Skeletal muscle satellite cell (primary cell): ENCODE measurements around the gene TMEM201.

Experiments
- H3K27me3 ChIP-seq: 2 replicates; pipeline ENCODE4 v1.7.0; 2013; ENCODE audit warnings: low read length; ENCODE audit not compliant: control insufficient read depth, insufficient read depth
- H3K36me3 ChIP-seq: 2 replicates; pipeline ENCODE4 v1.7.0; 2013; ENCODE audit warnings: mild to moderate bottlenecking, control low read depth, low read length; ENCODE audit not compliant: insufficient read depth
- H3K4me1 ChIP-seq: 2 replicates; pipeline ENCODE4 v1.7.0; 2013; ENCODE audit warnings: low read length; ENCODE audit not compliant: control insufficient read depth, insufficient read depth
- H3K4me2 ChIP-seq: 2 replicates; pipeline ENCODE4 v1.7.0; 2013; ENCODE audit warnings: mild to moderate bottlenecking, low read length
- H3K4me3 ChIP-seq: 2 replicates; pipeline ENCODE4 v1.7.0; 2013; ENCODE audit warnings: low read length
- H3K9ac ChIP-seq: 2 replicates; pipeline ENCODE4 v1.7.0; 2013; ENCODE audit warnings: mild to moderate bottlenecking, low read depth, low read length, moderate library complexity
- H3K9me3 ChIP-seq: replicated peaks from 2 replicates; pipeline ENCODE4 v1.7.0; 2013; ENCODE audit warnings: mild to moderate bottlenecking, control low read depth, low read length

Gene TMEM201

DNA sequence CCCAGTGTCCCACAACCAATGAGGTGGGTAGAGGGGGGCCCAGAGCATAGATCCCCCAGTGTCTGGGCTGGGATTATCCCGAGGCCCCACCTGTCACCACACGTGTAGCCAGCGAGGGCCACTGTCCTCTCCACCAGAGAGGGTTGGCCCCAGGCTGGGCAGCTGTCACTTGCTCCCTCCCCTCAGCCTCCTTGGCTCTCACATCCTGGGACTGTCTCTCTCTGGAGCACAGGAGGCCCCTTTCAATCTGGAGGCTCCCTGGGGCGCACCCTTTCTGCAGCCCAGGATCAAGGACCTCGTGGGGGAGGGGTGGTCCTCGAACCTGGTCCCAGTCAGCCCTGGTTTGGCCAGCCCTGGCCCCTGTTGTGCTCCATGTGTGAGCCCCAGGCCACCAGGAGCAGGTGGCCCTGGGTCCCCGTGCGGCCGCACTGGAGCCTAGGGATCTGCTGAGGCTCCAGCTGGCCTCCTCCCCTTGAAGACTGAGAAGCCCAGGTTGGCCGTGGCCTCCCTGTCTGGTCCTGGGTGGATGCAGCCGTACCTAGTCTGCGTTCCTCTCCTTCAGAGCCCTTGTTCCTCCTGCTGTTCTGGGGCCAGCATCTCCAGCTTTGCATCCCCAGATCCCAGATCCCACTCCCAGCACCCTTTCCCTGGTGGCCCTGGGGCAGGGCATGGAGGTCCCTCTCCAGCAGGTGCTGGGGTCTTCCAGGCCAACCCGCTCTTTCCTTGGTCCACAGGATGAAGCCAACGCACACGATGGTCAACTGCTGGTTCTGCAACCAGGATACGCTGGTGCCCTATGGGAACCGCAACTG is 6.7 kb downstream of the TMEM201 start:
- H3K4me1 ChIP-seq: peaks cover 34% of the 10 kb centered on the region

DNA sequence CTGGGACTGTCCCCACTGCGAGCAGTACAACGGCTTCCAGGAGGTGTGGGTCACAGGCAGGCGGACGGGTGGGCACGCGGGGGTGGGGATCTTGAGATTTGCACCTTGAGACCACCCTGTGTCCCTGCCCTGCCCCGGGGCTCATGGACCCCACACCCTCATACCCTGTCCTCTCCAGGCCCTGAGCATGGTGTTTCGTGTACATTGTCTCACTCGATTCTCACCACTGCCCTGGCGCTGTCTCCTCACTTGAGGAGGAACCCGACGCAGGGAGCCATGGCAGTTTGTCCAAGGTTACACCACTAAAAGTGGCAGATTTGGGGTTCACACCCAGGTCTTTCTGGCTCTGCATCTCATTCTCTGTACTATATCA is 7.2 kb downstream of the TMEM201 start:
- H3K27me3 ChIP-seq: no peaks in the 10 kb centered on the region
- H3K4me3 ChIP-seq: no peak overlapping the region
- peaks cover 8% of the 10 kb centered on the region for H3K36me3 ChIP-seq
- H3K9ac ChIP-seq: no peak overlapping the region
- no peak overlapping the region for H3K4me2 ChIP-seq
- peaks cover 28% of the 10 kb centered on the region for H3K4me1 ChIP-seq
- no peaks in the 10 kb centered on the region for H3K9me3 ChIP-seq

More for the DNA sequence above, 6.7 kb downstream of the TMEM201 start:
- Histone ChIP-seq H3K4me2 (no peak overlapping the region), H3K9me3 (no peaks in the 10 kb centered on the region), H3K4me3 (no peak overlapping the region), H3K36me3 (peaks cover 8% of the 10 kb centered on the region), H3K27me3 (no peaks in the 10 kb centered on the region), H3K9ac (no peak overlapping the region)

DNA sequence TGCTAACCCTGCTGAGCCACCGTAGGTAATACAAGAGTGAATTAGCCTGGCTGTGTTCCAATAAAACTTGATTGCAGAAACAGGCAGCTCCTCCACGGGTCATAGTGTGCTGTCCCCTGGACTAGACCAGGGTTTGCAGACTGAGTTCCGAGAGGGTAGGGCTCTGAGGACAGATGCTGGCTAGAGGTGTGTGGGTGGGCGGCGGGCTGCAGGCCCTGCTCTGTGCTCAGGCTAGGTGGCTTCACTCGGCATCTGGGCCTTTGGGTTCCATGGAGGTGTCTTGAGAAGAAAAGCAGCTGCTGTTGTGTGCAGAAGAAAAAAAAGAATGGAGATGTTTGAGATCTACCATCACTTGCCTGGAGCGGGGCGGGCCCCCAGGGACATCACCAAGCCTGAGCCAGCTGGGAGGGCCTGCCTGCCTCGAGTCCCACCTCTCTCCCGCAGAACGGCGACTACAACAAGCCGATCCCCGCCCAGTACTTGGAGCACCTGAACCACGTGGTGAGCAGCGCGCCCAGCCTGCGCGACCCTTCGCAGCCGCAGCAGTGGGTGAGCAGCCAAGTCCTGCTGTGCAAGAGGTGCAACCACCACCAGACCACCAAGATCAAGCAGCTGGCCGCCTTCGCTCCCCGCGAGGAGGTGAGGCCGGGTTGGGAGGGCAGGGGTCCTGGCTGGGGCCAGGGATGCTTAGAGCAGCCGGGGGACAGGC is 7.9 kb downstream of the TMEM201 start:
- Histone ChIP-seq H3K4me2 (no peak overlapping the region), H3K9ac (no peak overlapping the region), H3K36me3 (peaks cover 8% of the 10 kb centered on the region), H3K4me1 (peaks cover 22% of the 10 kb centered on the region), H3K4me3 (no peak overlapping the region), H3K27me3 (no peaks in the 10 kb centered on the region), H3K9me3 (no peaks in the 10 kb centered on the region)

DNA sequence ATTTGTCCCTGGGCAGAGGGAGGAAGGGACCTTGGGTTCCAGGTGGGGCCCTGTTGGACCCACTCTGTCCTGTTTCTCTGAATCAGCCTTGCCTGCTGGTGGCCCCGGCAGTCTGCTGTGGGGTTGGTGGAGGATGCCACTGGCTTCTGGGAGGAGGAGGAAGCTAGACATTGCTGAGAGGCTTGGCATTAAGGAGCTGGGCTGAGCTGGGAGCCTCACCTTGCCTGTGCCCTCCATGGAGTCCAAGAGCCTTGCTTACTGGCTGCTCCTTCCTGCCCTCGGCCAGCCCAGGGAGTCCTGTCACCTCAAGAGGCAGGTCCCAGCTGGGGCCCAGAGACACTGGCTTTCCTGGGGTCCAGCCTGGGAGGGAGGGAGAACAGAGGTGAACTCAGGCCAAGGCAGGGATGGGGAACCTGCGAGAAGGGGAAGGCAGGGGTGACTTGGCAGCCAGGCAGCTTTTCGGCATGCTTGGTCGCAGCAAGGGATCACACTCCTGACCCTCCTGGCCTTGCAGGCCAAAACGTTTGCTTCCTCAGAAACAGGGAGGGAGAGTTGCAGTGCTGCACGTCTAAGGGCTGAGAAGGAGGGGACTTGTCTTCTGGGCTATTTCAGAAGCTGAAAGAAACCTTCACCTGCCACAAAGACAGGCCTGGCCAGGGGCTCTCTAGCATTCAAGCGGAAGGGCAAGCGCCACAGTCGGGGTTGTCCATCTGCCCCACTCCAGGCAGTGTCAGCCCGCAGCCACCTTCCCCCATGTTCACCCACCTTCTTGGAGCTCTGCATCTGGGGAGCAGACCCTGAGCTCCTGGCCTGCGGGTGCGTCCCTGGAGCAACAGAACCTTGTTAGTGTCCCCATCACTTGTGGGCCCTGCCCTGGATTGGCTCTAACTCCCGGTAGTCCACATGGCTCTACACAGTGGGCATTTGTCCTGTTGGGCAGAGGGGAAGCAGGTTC is 8.9 kb downstream of the TMEM201 start:
- Histone ChIP-seq H3K9ac (no peak overlapping the region), H3K4me2 (no peak overlapping the region), H3K9me3 (no peaks in the 10 kb centered on the region), H3K4me1 (peaks cover 12% of the 10 kb centered on the region), H3K27me3 (no peaks in the 10 kb centered on the region), H3K4me3 (no peak overlapping the region), H3K36me3 (peaks cover 15% of the 10 kb centered on the region)

DNA sequence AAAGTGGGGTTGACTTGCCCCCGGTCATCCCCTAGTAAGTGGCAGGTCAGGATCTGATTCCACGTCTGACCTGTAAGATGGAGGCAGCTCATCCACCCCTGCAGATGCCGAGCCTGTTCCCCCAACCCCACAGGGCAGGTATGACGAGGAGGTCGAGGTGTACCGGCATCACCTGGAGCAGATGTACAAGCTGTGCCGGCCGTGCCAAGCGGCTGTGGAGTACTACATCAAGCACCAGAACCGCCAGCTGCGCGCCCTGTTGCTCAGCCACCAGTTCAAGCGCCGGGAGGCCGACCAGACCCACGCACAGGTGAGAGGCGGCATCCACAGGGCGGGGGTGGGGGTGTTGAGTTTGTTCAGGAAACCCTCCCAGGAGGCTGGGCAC is 9.6 kb downstream of the TMEM201 start:
- Histone ChIP-seq H3K4me3 (no peak overlapping the region), H3K9ac (no peak overlapping the region), H3K9me3 (no peaks in the 10 kb centered on the region), H3K4me1 (peaks cover 5% of the 10 kb centered on the region), H3K27me3 (no peaks in the 10 kb centered on the region), H3K36me3 (peaks cover 15% of the 10 kb centered on the region), H3K4me2 (no peak overlapping the region)

DNA sequence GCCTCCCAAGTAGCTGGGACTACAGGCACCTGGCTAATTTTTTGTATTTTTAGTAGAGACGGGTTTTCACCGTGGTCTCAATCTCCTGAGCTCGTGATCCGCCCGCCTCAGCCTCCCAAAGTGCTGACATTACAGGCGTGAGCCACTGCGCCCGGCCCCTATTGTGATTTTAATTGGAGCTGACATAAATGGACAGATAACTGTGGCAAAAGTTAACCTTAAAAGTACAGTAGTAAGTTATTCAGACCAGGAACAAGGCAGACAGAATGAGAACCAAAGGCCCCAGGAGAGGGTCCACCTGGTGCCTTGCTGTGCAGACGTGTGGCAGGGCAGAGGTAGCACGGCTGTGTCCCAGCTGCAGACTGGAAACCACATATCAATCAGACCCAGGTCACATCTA is 11.0 kb downstream of the TMEM201 start:
- no peaks in the 10 kb centered on the region for H3K4me1 ChIP-seq
- H3K4me3 ChIP-seq: no peak overlapping the region
- H3K4me2 ChIP-seq: no peak overlapping the region
- no peaks in the 10 kb centered on the region for H3K9me3 ChIP-seq
- no peak overlapping the region for H3K9ac ChIP-seq
- no peaks in the 10 kb centered on the region for H3K27me3 ChIP-seq
- H3K36me3 ChIP-seq: peaks cover 15% of the 10 kb centered on the region

DNA sequence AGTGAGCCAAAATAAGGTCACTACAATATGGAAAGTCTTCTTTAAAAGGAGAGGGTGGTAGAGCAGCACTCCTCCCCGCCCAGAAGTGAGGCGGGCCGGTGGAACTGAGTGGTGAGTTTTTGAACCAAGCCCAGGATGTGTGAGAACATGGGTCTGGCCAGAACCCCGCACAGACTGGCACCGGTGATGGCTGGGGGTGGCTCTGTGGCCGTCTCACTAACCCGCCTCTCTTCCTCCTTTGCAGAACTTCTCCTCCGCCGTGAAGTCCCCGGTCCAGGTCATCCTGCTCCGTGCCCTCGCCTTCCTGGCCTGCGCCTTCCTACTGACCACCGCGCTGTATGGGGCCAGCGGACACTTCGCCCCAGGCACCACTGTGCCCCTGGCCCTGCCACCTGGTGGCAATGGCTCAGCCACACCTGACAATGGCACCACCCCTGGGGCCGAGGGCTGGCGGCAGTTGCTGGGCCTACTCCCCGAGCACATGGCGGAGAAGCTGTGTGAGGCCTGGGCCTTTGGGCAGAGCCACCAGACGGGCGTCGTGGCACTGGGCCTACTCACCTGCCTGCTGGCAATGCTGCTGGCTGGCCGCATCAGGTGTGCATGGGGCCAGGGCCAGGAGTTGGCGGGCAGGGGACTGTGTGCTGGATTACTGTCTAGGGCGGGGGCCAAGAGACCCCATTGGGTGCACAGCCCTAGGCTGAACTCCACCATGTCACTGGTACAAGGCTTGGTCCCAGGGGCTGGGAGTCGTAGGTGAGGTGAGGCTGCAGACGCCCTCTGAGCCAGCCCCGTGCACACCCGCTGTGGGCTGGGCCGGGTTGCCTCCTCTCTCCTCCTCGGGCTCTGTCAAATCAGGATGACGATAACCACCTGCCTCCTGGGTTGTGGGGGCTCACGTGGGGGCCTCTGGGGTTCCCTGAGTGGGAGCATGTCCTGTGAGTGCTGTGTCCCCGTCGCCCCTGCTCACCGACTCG is 12.4 kb downstream of the TMEM201 start:
- Histone ChIP-seq H3K27me3 (no peaks in the 10 kb centered on the region), H3K9me3 (no peaks in the 10 kb centered on the region), H3K4me3 (no peak overlapping the region), H3K9ac (no peak overlapping the region), H3K4me2 (no peak overlapping the region), H3K36me3 (peaks cover 15% of the 10 kb centered on the region), H3K4me1 (no peaks in the 10 kb centered on the region)

DNA sequence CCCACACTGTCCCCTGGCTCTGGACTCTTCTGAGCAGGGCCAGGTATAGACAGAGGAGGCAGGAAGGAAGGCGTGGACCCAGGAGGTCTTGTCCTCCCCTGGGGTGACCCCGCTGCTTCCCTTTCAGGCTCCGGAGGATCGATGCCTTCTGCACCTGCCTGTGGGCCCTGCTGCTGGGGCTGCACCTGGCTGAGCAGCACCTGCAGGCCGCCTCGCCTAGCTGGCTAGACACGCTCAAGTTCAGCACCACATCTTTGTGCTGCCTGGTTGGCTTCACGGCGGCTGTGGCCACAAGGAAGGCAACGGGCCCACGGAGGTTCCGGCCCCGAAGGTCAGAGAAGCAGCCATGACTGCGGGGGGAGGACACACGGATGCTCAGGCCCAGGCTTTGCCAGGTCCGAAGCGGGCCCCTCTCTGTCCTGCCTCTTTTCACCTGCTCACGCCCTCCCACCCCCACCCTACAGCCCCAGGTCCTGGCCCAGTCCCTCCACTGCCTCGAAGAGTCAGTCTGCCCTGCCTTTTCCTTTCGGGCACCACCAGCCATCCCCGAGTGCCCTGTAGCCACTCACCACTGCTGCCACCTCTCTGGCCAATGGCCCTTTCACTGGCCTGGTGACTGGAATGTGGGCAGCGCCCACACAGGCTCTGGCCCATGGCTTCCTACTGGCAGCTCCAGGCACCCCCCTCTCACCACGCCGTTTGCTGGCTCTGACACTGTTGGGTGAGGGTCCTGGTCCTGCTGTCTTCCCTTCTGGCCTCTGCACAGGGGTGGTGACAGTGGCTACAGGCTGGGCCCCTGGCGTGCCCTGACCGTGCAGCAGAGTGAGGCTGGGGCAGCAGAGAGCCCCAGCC is 13.5 kb downstream of the TMEM201 start:
- peaks cover 15% of the 10 kb centered on the region for H3K36me3 ChIP-seq
- H3K9ac ChIP-seq: no peak overlapping the region
- no peaks in the 10 kb centered on the region for H3K9me3 ChIP-seq

DNA sequence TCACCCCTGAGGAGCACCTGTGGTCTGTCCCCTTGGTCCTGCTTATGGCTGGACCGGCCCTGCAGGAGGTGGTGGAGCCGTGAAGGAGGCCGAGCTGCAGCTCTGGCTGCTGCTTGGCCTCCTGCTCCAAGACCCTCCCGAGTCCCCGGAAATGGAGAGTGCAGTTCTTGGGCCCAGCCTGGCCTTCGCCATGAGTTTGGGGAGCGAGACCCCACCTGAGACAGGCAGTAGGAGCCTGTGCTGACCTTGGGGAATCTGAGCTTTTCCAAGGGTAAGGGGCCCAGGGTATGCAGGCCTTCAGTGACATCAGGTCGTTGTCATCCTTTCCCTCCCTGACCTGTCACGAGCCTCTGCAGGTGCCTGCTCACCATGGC is 14.1 kb downstream of the TMEM201 start:
- no peaks in the 10 kb centered on the region for H3K4me1 ChIP-seq
- H3K4me2 ChIP-seq: no peak overlapping the region
- no peaks in the 10 kb centered on the region for H3K9me3 ChIP-seq
- H3K9ac ChIP-seq: no peak overlapping the region
- no peak overlapping the region for H3K4me3 ChIP-seq
- peaks cover 17% of the 10 kb centered on the region for H3K36me3 ChIP-seq
- no peaks in the 10 kb centered on the region for H3K27me3 ChIP-seq

More for the DNA sequence above, 13.5 kb downstream of the TMEM201 start:
- Histone ChIP-seq H3K4me2 (no peak overlapping the region), H3K4me3 (no peak overlapping the region), H3K4me1 (no peaks in the 10 kb centered on the region), H3K27me3 (no peaks in the 10 kb centered on the region)

DNA sequence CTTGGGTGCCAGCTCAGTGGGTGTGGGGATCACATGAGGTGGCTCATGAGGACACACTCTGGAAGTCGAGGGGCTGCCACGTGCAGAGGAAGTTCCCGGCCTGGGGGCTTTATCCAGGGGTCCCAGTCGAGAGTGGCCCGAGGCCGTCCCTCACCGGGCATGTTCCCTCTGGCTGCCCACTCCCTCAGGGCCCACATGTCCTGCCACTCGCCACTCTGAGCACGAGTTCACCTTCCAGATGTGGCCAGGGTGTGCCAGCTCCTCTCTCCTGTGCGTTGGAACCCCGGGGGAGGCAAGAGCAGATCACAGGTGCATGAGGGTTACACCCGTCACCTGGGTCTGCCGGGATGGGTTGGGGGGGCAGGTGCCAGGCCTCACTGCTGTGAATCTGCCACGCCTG is 14.6 kb downstream of the TMEM201 start:
- H3K9me3 ChIP-seq: no peaks in the 10 kb centered on the region
- H3K4me1 ChIP-seq: no peaks in the 10 kb centered on the region
- no peaks in the 10 kb centered on the region for H3K27me3 ChIP-seq
- no peak overlapping the region for H3K9ac ChIP-seq
- H3K4me2 ChIP-seq: no peak overlapping the region
- H3K4me3 ChIP-seq: no peak overlapping the region
- peaks cover 14% of the 10 kb centered on the region for H3K36me3 ChIP-seq
